GM18508 (cell line): ENCODE measurements around the gene CEP290.

ENCODE experiments used
- ATAC-seq: cut with Tn5 transposase; IDR thresholded peaks from one replicate; pipeline ENCODE4 v1.9.1; 2021; ENCODE audit warnings: moderate number of reproducible peaks; ENCODE audit not compliant: insufficient read depth, unreplicated experiment

CEP290 gene, protein sequence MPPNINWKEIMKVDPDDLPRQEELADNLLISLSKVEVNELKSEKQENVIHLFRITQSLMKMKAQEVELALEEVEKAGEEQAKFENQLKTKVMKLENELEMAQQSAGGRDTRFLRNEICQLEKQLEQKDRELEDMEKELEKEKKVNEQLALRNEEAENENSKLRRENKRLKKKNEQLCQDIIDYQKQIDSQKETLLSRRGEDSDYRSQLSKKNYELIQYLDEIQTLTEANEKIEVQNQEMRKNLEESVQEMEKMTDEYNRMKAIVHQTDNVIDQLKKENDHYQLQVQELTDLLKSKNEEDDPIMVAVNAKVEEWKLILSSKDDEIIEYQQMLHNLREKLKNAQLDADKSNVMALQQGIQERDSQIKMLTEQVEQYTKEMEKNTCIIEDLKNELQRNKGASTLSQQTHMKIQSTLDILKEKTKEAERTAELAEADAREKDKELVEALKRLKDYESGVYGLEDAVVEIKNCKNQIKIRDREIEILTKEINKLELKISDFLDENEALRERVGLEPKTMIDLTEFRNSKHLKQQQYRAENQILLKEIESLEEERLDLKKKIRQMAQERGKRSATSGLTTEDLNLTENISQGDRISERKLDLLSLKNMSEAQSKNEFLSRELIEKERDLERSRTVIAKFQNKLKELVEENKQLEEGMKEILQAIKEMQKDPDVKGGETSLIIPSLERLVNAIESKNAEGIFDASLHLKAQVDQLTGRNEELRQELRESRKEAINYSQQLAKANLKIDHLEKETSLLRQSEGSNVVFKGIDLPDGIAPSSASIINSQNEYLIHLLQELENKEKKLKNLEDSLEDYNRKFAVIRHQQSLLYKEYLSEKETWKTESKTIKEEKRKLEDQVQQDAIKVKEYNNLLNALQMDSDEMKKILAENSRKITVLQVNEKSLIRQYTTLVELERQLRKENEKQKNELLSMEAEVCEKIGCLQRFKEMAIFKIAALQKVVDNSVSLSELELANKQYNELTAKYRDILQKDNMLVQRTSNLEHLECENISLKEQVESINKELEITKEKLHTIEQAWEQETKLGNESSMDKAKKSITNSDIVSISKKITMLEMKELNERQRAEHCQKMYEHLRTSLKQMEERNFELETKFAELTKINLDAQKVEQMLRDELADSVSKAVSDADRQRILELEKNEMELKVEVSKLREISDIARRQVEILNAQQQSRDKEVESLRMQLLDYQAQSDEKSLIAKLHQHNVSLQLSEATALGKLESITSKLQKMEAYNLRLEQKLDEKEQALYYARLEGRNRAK (N-terminal part only)

DNA sequence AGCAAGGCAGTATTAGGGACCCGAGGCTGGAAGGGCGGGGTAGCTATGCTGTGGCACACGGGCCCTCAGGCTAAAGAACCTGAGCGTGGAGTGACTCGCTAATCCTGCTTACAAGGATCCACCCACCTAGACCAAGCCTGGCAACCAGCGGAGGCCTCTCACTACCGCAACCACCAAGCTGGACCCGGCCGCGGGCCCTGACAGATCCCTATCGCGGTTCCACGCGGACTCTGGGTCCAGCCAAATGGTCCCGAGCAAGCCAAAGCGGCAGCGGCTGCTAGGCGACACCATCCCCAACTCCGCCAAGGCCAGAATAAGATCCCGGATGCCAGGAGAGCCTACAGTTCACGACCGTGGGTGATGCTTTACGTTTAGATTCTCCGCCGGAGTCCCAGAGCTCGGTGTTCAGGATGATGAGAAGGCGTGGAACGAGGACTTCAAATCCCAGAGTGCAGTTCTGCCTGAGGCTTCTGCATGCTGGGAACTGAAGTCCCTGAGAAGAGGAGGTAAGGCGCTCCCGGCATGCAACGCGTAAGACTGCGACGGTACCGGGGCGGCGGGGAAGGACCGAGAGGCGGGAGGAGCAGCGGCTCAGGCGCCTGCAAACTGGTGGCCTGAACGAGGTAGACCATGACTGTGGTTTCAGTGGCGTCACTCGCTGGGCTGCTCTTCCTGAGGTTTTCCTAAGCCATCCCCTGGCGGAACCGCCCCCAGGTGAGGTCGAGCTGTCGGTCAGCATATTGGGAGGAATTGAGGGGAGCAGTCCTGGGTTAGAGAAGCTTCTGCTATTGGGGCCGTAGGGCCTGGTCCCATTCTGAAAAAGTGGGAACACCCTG lies at the start of gene CEP290, which contains the start of gene TMTC3:
CEP290 (minus strand) TSS at position 315 of the 836 bp plus-strand sequence. CDS start 781 bp downstream, outside the sequence.
TMTC3 (plus strand) TSS at position 534 of the 836 bp plus-strand sequence. CDS start 6,009 bp downstream, outside the sequence.
- ATAC-seq = peak; percentile 94

DNA sequence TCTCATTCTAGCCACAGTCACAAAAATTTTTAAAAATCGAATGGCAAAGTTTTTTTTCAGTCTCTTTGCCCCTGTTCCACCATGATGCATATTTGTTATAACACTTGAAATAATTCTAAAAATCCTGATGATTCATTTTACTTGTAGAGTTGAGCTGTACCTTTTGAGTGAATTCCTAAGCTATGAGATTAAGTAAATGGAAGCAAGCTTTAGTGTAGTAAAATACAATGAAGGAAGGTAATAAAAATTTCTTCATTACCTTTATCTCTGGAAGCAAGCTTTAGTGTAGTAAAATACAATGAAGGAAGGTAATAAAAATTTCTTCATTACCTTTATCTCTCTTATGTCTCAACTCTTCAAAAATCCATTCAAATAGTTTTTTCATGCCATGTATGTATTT lies 46.3 kb upstream of the CEP290 start:
- ATAC-seq = no peak

GRCh38 chr12:88187571-88187970 lies 45.7 kb upstream of the CEP290 start:
- ATAC-seq = no peak

- ATAC-seq = peak; percentile 88
Observed at GRCh38 chr12:88185988-88186387, 44.1 kb upstream of the CEP290 start.

- ATAC-seq = no peak
Observed at GRCh38 chr12:88185279-88185678, 43.4 kb upstream of the CEP290 start.

DNA sequence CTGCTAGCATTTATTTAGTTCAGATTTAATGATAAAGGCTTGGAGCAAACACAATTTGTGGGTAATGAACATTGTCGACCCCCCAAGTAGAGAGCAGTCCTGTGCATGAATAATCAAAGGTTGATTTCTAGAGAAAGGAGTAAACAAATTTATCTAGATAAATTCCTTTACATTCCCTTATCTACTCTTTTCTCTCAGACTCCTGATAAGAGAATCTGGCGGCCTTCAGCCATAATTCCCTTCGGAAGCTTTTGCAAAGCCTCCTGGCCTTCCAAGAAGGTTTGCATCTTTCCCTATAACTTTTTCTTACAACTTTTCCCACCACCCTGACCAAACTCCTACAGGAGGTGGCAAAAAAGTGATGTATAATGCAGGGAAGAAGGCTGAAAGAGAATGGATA lies 42.3 kb upstream of the CEP290 start:
- no peak for ATAC-seq

DNA sequence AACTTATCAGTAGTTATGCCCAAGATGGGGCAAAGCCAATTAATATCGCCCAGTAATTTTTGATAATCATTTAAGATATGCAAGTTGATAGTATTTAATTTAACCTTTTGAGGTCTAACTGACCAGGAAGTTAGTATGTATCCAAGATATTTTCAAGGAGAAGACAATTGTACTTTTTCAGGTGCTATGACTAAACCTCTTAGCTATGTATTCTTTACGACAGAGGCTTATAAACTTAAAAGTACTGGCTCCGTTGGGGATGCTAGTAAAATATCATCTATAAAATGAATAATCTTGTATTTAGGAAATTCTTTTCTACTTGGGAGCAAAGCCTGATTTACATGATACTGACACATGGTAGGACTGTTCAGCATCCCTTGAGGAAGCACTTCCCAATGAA lies 40.5 kb upstream of the CEP290 start:
- ATAC-seq = no peak

GRCh38 chr12:88181881-88182280 lies 40.0 kb upstream of the CEP290 start:
- ATAC-seq = no peak

DNA sequence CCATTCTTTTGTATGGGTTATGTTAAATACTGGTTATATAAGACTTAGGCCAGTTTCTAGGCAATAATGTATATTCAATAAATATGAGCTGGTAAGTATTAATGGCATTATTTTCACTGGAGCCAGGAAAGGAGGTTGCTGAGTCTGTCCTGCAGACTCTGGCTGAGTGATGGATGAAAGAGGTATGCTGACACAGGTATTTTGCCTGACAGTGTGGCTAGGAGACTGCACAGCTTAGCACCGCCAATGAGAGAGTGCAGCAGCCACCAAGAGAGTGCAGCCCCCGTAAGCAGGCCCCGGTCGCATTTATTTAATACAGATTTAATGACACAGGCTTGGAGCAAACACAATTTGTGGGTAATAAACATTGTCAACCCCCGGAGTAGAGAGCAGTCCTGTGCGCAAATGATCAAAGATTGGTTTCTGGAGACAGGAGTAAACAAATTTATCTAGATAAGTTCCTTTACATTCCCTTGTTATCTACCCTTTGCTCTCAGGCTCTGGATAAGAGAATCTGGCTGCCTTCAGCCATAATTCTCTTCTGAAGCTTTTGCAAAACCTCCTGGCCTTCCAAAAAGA lies 37.6 kb upstream of the CEP290 start:
- no peak for ATAC-seq

DNA sequence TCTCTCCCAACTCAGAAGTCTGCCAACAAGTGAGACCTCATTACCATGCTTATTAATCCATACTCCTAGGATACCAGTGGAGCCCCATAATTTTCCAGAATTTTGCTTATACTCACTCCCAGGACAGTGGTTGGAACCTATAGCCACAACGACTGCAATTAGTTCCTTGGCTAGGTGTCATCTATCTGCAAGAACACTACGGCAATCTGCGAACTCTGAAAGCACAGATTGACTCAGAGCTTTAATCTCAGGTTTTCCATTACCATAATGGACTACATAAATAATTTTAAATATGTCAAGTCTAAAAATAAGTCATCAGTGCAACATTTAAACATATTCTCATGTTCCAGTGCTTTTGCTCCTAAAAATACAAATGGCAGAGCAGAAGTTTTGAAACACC lies 33.7 kb upstream of the CEP290 start:
- ATAC-seq = no peak

- ATAC-seq = no peak
Observed at GRCh38 chr12:88172844-88173407, 31.0 kb upstream of the CEP290 start.

- ATAC-seq = no peak
Observed at GRCh38 chr12:88167384-88167783, 25.5 kb upstream of the CEP290 start.

GRCh38 chr12:88166179-88166578 lies 24.3 kb upstream of the CEP290 start:
- no peak for ATAC-seq

DNA sequence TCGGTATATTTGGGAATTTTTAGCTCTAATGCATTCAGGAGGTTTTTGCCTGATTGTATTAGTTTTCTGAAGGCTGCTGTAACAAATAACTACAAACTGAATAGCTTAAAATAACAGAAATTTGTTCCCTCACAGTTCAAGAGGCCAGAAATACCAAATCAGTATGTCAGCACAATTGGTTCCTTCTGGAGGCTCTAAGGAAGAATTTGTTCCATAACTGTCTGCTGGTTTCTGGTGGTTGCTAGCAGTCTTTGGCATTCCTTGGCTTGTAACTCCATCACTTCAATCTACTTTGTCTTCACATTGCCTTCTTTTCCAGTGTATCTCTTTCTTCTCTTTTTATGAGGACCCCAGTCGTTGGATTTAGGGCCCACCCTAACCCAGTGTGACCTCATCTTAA lies 21.5 kb upstream of the CEP290 start:
- ATAC-seq = no peak

GRCh38 chr12:88156075-88156654 lies 14.3 kb upstream of the CEP290 start:
- no peak for ATAC-seq

DNA sequence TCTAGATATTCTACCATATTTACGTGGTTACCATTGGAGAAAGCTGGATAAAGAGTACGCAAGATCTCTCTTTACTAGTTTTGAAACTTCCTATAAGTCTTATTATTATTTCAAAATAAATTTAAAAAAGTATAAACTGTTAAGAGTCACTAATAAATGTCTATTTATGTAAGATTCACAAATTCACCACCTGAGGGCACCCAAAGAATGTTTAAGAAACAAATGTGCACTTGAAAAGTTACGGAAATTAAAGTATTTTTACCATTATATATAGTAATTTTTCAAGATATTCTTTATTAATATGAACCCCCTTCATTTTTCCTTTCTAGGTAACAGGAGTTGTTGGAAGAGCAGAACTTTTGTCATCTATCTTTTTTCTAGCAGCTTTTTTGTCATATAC lies 12.1 kb upstream of the CEP290 start:
- ATAC-seq = no peak

- no peak for ATAC-seq
Observed at GRCh38 chr12:88150063-88150462, 8.2 kb upstream of the CEP290 start.
